Midbrain (tissue), 1 donor: ENCODE measurements around the gene COL1A2.
A peak's percentile ranks its signal among the peaks of the same experiment; 100 is the strongest.

Experiments used
- DNase-seq: peaks from one replicate; lab custom pipeline; 2025; lab: John Stamatoyannopoulos, UW

The COL1A2 gene

GRCh38 chr7:94436700-94437099 is 42.0 kb downstream of the COL1A2 start:
- no peak for DNase-seq

DNA sequence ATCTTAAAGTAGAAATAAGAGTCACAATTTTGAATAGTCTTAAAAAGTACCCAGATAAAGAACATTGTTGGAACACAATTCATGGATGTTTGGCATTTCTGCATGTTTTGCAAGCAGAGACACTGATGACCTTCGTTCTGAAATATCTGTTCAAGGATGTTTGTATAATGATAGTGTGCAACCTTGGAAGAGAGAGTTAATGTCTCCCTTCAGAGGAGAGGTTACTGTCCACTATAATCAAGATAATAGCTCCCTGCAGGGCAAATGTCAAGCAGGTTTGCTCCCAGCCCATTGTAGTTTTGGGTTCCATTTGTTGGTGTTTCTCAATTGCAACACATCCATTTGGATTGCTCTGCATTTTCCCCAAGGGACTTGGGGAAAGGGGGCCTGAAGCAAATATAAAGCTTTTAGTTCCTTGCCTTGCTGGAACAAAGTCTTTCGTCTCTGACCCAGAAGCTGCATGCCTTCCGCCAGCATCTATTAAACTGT is 45.2 kb downstream of the COL1A2 start:
- no peak for DNase-seq

DNA sequence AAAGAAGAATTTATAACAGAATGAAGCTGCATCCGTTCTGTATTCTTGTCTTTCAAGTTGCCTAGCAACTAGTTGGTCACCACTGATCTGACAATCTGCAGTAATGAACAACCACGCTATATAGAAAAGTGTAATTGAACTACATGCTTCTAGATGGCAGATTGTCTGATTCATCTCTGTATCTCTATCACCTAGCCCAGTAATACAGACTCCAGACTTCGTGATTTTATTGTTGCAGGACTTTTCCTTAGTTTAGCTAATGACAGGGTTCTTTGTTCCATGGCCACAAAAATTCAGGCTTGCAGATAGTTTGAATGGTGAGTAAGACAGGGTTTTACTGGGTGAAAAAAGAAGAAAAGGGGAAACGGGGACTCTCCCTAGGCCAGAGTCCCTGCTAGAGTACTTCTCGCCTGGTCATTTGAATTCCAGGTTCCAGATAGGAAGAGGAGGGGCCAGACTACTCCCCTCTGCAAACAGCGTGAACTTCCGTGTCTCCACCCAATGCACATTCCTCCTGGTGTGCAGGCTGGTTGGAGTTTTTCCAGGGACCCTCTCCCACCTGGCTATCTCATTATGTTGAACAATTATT is 45.9 kb downstream of the COL1A2 start:
- DNase-seq, result no peak

- DNase-seq, result no peak
Measured at GRCh38 chr7:94441138-94441537, 46.4 kb downstream of the COL1A2 start.

DNA sequence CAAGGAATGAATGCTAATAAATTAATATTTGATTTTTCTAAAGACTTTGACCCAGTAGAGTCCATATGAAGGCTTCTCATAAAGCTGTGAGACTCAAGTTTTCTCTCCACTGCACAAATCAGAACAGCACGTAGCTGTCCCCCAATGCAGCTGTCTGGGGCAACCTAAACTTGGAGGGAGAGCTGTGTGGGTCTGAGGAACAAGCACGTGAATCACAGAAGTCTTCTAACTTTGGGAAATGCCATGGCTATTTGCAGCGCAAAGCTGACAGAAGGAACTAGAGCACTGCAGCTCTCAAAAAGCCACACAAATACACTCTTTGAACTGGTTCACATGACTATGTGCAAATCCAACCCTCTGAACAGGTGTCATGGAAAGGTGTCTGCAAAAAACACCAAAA is 47.9 kb downstream of the COL1A2 start:
- no peak for DNase-seq

GRCh38 chr7:94444813-94445212 is 50.1 kb downstream of the COL1A2 start:
- no peak for DNase-seq

DNA sequence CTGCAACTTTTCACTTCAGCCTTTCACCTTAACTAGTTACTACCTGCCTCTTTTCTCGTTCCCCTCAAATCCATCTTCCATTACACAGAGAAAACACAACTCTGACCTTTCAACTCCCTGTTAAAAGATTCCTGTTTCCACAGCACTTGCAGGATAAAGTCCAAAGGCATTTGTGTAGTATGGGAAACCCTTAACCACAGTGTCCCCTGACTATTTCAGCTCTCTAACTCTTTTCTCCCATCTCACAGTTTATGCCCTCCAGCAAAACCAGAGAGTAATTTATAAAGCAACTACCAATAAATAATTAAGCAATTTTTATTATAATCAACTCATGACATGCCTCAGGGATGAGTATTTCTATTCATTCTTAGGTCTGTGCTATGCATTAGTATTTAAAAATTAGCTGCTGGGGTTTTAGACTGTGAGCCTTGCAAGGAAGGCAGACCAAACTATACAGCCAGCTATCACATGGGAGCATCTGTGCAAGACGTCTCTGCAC is 51.0 kb downstream of the COL1A2 start:
- no peak for DNase-seq

DNA sequence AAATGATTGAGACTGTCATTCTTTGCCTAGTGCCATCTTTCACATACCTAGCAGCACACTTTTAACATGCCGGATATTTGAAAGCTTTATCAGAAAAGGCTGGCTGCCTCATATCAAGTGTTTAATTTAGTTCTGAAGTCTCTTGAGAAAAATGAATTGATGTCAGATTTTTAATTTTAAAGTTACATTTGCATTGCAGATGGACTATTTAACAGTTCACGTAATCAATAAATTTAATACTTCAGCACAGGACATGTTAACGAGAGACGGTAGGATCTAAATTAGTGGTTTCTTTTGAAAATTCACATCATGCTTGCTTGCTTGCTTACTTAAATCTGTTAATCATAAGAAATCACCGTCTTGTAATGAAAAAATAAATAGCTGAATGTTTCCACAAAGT is 51.6 kb downstream of the COL1A2 start:
- no peak for DNase-seq

- peak; percentile 42 for DNase-seq
Measured at GRCh38 chr7:94449151-94449725, 54.5 kb downstream of the COL1A2 start.

DNA sequence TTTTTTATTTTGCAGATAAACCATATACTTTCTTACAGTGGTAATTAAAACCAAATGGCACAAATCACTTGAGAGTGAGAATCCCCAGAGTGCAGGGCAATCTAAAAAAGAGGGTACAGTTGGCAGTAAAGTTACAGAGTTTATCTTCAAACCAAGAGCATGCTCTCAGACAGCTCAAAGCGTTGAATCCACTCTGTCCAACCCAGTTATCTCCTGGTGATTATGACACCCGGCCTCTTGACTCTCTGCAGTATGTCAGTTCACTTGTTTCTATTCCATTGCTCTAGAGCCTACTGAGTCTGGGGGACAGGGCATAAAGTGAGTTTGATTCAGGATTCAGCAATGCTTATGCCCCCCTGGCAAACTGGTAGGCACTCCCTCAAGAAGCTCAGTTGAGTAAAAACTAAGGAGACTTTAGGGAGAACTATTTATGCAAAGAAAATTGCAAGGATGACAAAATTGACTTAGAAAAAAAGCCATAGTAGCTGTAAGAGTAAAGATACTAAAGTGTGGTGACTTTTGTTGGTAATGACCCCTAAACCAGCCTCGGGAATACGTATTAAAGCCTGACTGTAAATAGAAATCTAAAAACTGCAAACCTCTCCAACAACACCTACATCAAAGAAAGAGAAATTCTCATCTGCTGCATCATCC is 55.5 kb downstream of the COL1A2 start:
- DNase-seq, result no peak

GRCh38 chr7:94451187-94451586 is 56.5 kb downstream of the COL1A2 start:
- DNase-seq, result no peak

DNA sequence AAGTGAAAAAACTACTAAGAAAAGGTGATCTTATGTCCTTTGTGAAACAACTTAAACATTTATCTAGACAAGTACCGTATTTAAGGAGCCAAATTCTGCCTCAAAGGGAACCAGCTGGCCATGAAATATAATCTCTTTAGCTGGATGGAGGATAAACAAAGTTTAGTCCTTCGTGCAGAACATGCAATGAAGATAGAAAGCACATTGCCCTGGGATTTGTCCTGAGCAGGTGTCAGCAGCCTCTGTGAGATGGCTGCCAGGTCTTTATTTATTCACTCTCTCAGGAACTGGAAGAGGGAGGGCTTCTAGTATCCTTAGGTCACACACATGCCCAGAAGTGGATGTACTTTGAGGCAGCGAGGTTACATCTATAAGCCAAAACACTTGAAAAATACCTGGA is 57.5 kb downstream of the COL1A2 start:
- DNase-seq, result no peak

- DNase-seq, result no peak
Measured at GRCh38 chr7:94453898-94454297, 59.2 kb downstream of the COL1A2 start.

- no peak for DNase-seq
Measured at GRCh38 chr7:94458041-94458440, 63.3 kb downstream of the COL1A2 start.

DNA sequence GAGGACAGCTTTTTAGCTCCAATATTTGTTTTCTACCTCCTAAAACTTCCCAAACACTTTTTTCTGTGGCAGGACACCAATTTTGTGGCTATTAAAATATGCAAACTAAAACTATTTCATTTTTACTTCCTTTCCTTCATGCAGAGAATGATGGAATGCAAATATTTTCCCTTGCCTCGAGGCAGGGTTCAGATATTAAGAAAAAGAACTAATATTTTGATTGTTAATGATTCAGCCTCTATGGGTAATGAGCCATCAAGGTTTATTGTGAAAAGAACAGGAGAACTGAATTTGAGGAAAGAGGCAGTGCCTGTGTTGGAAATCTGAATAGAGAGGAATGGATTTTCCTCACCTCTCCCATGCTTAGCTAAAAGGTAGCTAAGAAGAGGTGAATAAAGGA is 71.8 kb downstream of the COL1A2 start:
- no peak for DNase-seq

DNA sequence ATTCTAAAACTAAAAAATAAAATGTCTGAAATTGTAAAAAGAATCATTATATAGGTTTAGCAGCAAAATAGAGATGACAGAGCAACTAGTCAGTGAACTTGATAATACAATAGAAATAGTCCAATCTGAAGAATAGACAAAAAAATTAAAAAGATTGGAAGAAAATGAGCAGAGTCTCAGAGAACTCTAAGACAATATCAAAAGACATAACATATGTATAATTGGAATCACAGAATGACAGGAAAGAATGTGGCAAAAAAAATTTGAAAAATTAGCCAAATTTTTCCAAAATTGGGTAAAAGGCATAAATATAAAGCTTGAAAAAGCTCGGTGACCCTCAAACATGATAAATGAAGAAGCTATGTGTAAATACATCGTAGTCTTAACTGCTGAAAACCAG is 76.9 kb downstream of the COL1A2 start:
- no peak for DNase-seq

DNA sequence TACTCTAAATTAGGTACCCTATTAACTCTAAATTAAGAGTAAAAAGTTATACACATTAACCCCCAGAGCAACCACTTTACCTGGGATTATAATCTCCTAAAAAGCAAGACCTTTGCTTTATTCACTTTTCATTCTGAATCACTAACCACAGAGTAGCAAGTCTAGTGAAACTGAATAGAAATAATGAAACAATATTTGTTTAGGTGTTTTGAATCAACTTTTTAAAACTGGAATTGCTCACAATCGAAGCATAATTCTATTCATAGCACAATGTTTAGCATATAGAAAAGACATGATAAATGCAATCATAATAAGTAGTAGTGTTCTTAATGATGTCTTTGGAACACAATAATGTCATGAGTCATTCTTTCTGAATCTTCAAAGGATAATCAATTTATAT is 77.9 kb downstream of the COL1A2 start:
- no peak for DNase-seq

DNA sequence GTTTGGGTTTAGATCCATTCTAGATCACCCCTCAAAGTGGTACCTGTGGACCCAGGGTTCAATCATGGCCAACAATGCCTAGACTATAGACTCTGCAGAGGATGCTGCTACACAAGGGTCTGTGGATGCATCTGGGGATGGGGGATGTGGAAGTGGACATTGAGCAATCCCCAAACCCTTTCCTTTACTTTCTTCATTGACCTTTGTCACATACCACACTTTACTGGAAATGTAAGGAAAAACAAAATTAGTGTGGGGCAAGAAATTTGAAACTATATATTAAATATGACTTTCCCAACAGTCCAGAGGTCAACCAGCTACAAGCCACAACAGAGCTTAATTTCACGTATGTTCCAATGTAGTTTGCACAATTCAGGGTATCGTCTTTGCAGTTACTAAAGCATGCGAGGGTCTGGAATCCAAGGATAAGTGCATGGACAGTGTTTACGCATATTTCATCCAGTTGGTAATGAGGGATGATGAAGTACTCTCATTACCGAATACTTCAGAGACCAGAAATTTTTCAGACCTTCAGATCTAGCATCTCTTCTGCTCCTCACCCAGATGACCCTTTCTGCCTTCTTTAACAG is 81.7 kb downstream of the COL1A2 start:
- no peak for DNase-seq

GRCh38 chr7:94477878-94478277 is 83.2 kb downstream of the COL1A2 start:
- no peak for DNase-seq

DNA sequence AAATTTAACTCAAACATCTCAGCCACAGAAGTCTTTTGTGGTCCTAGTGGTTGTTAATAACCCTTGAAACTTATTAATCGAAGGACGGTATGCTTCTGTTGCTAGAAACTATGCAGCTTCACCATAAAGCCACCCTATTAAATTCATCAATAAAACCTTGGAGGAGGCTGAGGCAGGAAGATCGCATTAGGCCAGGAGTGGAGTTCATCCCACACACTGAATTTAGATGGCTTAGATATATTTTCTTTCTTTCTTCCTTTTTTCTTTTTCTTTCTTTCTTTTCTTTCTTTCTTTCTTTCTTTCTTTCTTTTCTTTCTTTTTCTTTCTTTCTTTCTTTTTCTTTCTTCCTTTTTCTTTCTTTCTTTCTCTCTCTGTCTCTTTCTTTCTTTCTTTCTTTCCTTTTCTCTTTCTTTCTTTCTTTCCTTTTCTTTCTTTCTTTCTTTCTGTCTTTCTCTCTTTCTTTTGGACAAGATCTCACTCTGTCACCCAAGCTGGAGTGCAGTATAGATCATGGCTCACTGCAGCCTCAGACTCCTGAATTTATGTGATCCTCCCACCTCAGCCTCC is 84.0 kb downstream of the COL1A2 start:
- DNase-seq, result no peak
